ENCODE measurements around the gene TECPR2. TPM values are rescaled to one million over a fixed set of nuclear protein-coding genes. Genes with fewer than 3 reads are reported as not detected.

Gene TECPR2
- total and polyA plus RNA-seq, 2 of the 13 experiments (the other 11 are each of a cell fraction or from before 2014, with no cell fraction given) = 3.5 to 5.7 TPM

DNA sequence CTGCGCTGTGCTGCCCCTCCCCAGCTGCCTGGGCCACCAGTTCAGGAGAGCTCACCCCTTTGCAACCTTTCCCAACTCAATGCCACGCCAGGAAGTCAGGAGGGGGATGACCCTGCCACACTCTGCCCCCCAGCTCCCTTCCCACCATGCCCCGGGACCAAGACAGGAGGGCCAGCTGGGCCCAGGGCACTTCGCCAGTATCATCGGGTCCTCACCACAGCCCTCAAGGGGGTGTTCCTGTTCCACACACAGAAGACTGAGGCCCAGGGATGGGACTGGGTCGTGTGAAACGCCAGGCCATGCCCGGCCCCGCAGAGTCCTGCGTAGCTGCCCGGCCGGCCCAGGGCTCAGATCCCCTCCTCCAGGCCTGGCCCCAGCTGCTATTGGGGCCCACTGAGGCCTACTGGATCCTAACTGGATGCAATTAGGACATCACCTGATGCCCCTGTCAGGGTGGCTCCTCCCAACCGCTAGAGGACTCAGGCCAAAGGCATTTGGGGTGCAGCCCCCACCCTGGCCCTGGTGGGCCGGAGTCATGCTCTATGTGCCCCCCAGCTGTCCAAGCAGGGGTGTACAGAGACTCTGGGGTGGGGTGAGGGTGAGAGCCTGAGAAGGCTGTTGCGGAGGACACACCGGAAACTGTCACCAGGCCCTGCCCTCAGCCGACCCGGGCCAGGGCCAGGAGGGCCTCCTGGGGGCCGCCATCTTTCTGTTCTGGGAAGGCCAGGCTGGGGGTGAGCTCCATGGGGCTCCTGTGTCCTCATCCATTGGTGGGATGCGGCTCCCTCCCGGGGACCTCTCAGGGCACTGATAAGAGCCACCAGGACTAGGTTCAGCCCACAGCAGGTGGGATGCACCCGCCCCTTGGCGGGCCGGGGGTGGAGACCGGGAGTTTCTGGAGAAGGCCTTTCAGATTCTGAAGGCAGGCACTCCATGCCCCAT, 176.1 kb downstream of the TECPR2 start (continued):
- TF ChIP-seq, protein P1, sequence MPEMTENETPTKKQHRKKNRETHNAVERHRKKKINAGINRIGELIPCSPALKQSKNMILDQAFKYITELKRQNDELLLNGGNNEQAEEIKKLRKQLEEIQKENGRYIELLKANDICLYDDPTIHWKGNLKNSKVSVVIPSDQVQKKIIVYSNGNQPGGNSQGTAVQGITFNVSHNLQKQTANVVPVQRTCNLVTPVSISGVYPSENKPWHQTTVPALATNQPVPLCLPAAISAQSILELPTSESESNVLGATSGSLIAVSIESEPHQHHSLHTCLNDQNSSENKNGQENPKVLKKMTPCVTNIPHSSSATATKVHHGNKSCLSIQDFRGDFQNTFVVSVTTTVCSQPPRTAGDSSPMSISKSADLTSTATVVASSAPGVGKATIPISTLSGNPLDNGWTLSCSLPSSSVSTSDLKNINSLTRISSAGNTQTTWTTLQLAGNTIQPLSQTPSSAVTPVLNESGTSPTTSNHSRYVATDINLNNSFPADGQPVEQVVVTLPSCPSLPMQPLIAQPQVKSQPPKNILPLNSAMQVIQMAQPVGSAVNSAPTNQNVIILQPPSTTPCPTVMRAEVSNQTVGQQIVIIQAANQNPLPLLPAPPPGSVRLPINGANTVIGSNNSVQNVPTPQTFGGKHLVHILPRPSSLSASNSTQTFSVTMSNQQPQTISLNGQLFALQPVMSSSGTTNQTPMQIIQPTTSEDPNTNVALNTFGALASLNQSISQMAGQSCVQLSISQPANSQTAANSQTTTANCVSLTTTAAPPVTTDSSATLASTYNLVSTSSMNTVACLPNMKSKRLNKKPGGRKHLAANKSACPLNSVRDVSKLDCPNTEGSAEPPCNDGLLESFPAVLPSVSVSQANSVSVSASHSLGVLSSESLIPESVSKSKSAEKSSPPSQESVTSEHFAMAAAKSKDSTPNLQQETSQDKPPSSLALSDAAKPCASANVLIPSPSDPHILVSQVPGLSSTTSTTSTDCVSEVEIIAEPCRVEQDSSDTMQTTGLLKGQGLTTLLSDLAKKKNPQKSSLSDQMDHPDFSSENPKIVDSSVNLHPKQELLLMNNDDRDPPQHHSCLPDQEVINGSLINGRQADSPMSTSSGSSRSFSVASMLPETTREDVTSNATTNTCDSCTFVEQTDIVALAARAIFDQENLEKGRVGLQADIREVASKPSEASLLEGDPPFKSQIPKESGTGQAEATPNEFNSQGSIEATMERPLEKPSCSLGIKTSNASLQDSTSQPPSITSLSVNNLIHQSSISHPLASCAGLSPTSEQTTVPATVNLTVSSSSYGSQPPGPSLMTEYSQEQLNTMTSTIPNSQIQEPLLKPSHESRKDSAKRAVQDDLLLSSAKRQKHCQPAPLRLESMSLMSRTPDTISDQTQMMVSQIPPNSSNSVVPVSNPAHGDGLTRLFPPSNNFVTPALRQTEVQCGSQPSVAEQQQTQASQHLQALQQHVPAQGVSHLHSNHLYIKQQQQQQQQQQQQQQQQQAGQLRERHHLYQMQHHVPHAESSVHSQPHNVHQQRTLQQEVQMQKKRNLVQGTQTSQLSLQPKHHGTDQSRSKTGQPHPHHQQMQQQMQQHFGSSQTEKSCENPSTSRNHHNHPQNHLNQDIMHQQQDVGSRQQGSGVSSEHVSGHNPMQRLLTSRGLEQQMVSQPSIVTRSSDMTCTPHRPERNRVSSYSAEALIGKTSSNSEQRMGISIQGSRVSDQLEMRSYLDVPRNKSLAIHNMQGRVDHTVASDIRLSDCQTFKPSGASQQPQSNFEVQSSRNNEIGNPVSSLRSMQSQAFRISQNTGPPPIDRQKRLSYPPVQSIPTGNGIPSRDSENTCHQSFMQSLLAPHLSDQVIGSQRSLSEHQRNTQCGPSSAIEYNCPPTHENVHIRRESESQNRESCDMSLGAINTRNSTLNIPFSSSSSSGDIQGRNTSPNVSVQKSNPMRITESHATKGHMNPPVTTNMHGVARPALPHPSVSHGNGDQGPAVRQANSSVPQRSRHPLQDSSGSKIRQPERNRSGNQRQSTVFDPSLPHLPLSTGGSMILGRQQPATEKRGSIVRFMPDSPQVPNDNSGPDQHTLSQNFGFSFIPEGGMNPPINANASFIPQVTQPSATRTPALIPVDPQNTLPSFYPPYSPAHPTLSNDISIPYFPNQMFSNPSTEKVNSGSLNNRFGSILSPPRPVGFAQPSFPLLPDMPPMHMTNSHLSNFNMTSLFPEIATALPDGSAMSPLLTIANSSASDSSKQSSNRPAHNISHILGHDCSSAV (CRISPR knock-in tag; IDR thresholded peaks at IDR 0.05; ENCODE audit: borderline replicate concordance) = no peak
- TF ChIP-seq, protein P2, sequence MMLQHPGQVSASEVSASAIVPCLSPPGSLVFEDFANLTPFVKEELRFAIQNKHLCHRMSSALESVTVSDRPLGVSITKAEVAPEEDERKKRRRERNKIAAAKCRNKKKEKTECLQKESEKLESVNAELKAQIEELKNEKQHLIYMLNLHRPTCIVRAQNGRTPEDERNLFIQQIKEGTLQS (CRISPR knock-in tag; IDR thresholded peaks at IDR 0.05) = no peak
- TF ChIP-seq SOX6 (IDR thresholded peaks at IDR 0.05) (no peak), SOX6 (CRISPR knock-in tag; IDR thresholded peaks at IDR 0.05) (no peak; the same call in 1 of the 2 replicates), KLF15 (CRISPR knock-in tag; IDR thresholded peaks at IDR 0.05; ENCODE audit: borderline replicate concordance) (0 out of 2 replicates have a peak, but pooled peaks have one; percentile 36), MTA1 (CRISPR knock-in tag; IDR thresholded peaks at IDR 0.05; ENCODE audit: borderline replicate concordance) (peak; percentile 84; the same call in 1 of the 2 replicates), BHLHE40 (IDR thresholded peaks at IDR 0.05; ENCODE audit: low read length) (no peak), SMAD3 (CRISPR knock-in tag; IDR thresholded peaks at IDR 0.05) (peak; percentile 63; the same call in 1 of the 2 replicates), ZNF274 (CRISPR knock-in tag; IDR thresholded peaks at IDR 0.05) (no peak; the same call in none of the 2 replicates), TSC22D2 (CRISPR knock-in tag; IDR thresholded peaks at IDR 0.05; ENCODE audit: borderline replicate concordance) (no peak), ZNF558 (CRISPR knock-in tag; IDR thresholded peaks at IDR 0.05; ENCODE audit: borderline replicate concordance) (peak; percentile 83; the same call in 1 of the 2 replicates), ZFP62 (CRISPR knock-in tag; IDR thresholded peaks at IDR 0.05) (no peak), PRPF4 (IDR thresholded peaks at IDR 0.05; ENCODE audit: low read depth, low read length, poor library complexity, severe bottlenecking) (no peak), ZNF253 (CRISPR knock-in tag; IDR thresholded peaks at IDR 0.05; ENCODE audit: borderline replicate concordance) (no peak), RELA (CRISPR knock-in tag; IDR thresholded peaks at IDR 0.05) (no peak), KDM4B (CRISPR knock-in tag; IDR thresholded peaks at IDR 0.05) (peak; percentile 20; the same call in 1 of the 2 replicates), NCOR1 (IDR thresholded peaks at IDR 0.05; ENCODE audit: borderline replicate concordance, low read length) (no peak)
- TF ChIP-seq, protein P3, sequence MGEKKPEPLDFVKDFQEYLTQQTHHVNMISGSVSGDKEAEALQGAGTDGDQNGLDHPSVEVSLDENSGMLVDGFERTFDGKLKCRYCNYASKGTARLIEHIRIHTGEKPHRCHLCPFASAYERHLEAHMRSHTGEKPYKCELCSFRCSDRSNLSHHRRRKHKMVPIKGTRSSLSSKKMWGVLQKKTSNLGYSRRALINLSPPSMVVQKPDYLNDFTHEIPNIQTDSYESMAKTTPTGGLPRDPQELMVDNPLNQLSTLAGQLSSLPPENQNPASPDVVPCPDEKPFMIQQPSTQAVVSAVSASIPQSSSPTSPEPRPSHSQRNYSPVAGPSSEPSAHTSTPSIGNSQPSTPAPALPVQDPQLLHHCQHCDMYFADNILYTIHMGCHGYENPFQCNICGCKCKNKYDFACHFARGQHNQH (CRISPR knock-in tag; IDR thresholded peaks at IDR 0.05) = peak; percentile 68
- TF ChIP-seq, protein P4, sequence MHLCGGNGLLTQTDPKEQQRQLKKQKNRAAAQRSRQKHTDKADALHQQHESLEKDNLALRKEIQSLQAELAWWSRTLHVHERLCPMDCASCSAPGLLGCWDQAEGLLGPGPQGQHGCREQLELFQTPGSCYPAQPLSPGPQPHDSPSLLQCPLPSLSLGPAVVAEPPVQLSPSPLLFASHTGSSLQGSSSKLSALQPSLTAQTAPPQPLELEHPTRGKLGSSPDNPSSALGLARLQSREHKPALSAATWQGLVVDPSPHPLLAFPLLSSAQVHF (CRISPR knock-in tag; IDR thresholded peaks at IDR 0.05) = no peak
